AG04450 (cell line): Measurements from ENCODE around the gene GPR161. TPM values are rescaled to one million over a fixed set of nuclear protein-coding genes. Genes with fewer than 3 reads are reported as not detected.

Experiments used
- CTCF ChIA-PET: fragments of 300-600, 350-600 bp; formaldehyde crosslinking; extraction: SDS; loops from one replicate; lab custom pipeline; 2022; ENCODE audit warnings: antibody characterized with exemption, inconsistent platforms; lab: Charles Lee
- POLR2A ChIA-PET: fragments of 350-600 bp; formaldehyde crosslinking; extraction: SDS; loops from one replicate; lab custom pipeline; 2021; ENCODE audit warnings: antibody characterized with exemption, inconsistent platforms; lab: Yijun Ruan, JAX
- DNase-seq: peaks from one replicate; pipeline ENCODE4 v3.0.0-alpha.2; 2011; ENCODE audit warnings: low read depth, low spot score
- H3K27ac ChIP-seq: one replicate; pipeline ENCODE4 v1.5.1; 2012; ENCODE audit warnings: low read depth, low read length, control low read depth
- H3K27me3 ChIP-seq: one replicate; pipeline ENCODE4 v1.6.0; 2012; ENCODE audit warnings: low read length; ENCODE audit not compliant: control insufficient read depth, insufficient read depth
- H3K4me3 ChIP-seq: 2 replicates; pipeline ENCODE4 v1.5.1; 2011; ENCODE audit warnings: mild to moderate bottlenecking, low read depth, low read length, control low read depth
- H3K9me3 ChIP-seq: 2 replicates; pipeline ENCODE4 v1.5.1; 2012; ENCODE audit warnings: low read length; ENCODE audit not compliant: control insufficient read depth, insufficient read depth
- CTCF ChIP-seq: IDR thresholded peaks from 2 replicates; pipeline ENCODE4 v1.5.1; 2011; ENCODE audit warnings: low read depth, low read length, control low read depth, inconsistent platforms
- polyA plus RNA-seq: library from polyadenylated mRNA; depleted of rRNA; stranded (reverse); fragments of >200 nt; gene quantifications from 2 replicates; pipeline ENCODE4 v1.2.3, GENCODE V29; 2011

GPR161 gene
- polyA plus RNA-seq, 1 experiment, result 14.1 TPM

- no peak for DNase-seq
- Histone ChIP-seq H3K9me3 (no peaks in the 10 kb centered on the region), H3K27ac (no peak overlapping the region), H3K27me3 (no peaks in the 10 kb centered on the region), H3K4me3 (no peak overlapping the region)
- TF ChIP-seq CTCF, result no peak
- POLR2A ChIA-PET, result no interaction called here
- CTCF ChIA-PET, result interaction anchor here (2.5 to 6.4 kb wide), 2 partner anchors 14 to 15 kb away, joined by 9 to 46 read pairs; no protein-coding TSS in a partner anchor
Measured at GRCh38 chr1:168096296-168097165, 40.2 kb downstream of the GPR161 start.

- CTCF ChIA-PET, result interaction anchor here (1.3 to 6.4 kb wide), 3 partner anchors 10 to 50 kb away, joined by 3 to 46 read pairs (median 7); no protein-coding TSS in a partner anchor
- H3K27me3 ChIP-seq, result no peaks in the 10 kb centered on the region
- H3K27ac ChIP-seq, result no peak overlapping the region
- TF ChIP-seq CTCF, result no peak
- DNase-seq, result no peak
- no peaks in the 10 kb centered on the region for H3K9me3 ChIP-seq
- POLR2A ChIA-PET, result no interaction called here
- H3K4me3 ChIP-seq, result no peak overlapping the region
Measured at GRCh38 chr1:168095476-168095875, 41.3 kb downstream of the GPR161 start.

- DNase-seq, result no peak
- Histone ChIP-seq H3K9me3 (no peaks in the 10 kb centered on the region), H3K27me3 (no peaks in the 10 kb centered on the region), H3K27ac (no peak overlapping the region), H3K4me3 (no peak overlapping the region)
- ChIA-PET CTCF (interaction anchor here (0.6 to 6.4 kb wide), 4 partner anchors 10 to 614 kb away, joined by 3 to 46 read pairs (median 8); no protein-coding TSS in a partner anchor), POLR2A (no interaction called here)
- no peak for TF ChIP-seq CTCF
Measured at GRCh38 chr1:168093616-168094015, 43.1 kb downstream of the GPR161 start.

- DNase-seq, result no peak
- TF ChIP-seq CTCF, result peak; percentile 34; the same call in 1 of the 2 replicates
- no peaks in the 10 kb centered on the region for H3K9me3 ChIP-seq
- H3K4me3 ChIP-seq, result no peak overlapping the region
- no peaks in the 10 kb centered on the region for H3K27me3 ChIP-seq
- POLR2A ChIA-PET, result no interaction called here
- H3K27ac ChIP-seq, result no peak overlapping the region
- CTCF ChIA-PET, result interaction anchor here (0.7 to 6.4 kb wide), 4 partner anchors 9 to 87 kb away, joined by 3 to 46 read pairs (median 6); no protein-coding TSS in a partner anchor
Measured at GRCh38 chr1:168092566-168093355, 44.0 kb downstream of the GPR161 start.
